ENCODE results near the gene RPS6KC1. TPM values are rescaled to one million over a fixed set of nuclear protein-coding genes. Genes with fewer than 3 reads are reported as not detected.

RPS6KC1 gene
- total and polyA plus RNA-seq, 5 experiments from 2014 or later = 5.1 to 15.6 (median 5.9) TPM

GRCh38 chr1:213060836-213061235 is 9.8 kb downstream of the RPS6KC1 start:
- H3K27me3 Mint-ChIP-seq = no peaks in the 10 kb centered on the region
- H3K4me3 Mint-ChIP-seq = no peak overlapping the region
- H3K9me3 Mint-ChIP-seq = peaks cover 0 to 3% (median 0%) of the 10 kb centered on the region in 9 donors
- peaks cover 0 to 10% (median 4%) of the 10 kb centered on the region in 3 donors for H3K36me3 Mint-ChIP-seq
- POLR2A ChIA-PET = interaction anchor here (0.5 to 0.7 kb wide), 2 partner anchors 80 to 1736 kb away, joined by 3 to 5 read pairs; no protein-coding TSS in a partner anchor
- ATAC-seq = no peak
- no peak overlapping the region for H3K27ac Mint-ChIP-seq
- peaks cover 0 to 23% (median 10%) of the 10 kb centered on the region in 4 donors for H3K4me1 Mint-ChIP-seq
- DNase-seq = no peak

- Mint-ChIP-seq H3K4me1 (peaks cover 0 to 20% (median 12%) of the 10 kb centered on the region in 4 donors), H3K27ac (peak overlapping the region in 1 of 10 donors; percentile 29), H3K27me3 (no peaks in the 10 kb centered on the region), H3K9me3 (peaks cover 0 to 3% (median 0%) of the 10 kb centered on the region in 9 donors), H3K36me3 (peaks cover 0 to 10% (median 4%) of the 10 kb centered on the region in 3 donors), H3K4me3 (no peak overlapping the region)
- DNase-seq (no peak), ATAC-seq (no peak)
- POLR2A ChIA-PET = interaction anchor here (0.5 to 0.7 kb wide), 2 partner anchors 79 to 1736 kb away, joined by 3 to 5 read pairs; no protein-coding TSS in a partner anchor
These were observed 10.2 kb downstream of the RPS6KC1 start for GRCh38 chr1:213061263-213061662.

- no peaks in the 10 kb centered on the region for H3K9me3 Mint-ChIP-seq
- peak overlapping the region in 1 of 10 donors; percentile 14 for H3K27ac Mint-ChIP-seq
- no peaks in the 10 kb centered on the region for H3K27me3 Mint-ChIP-seq
- no peak for DNase-seq
- H3K36me3 Mint-ChIP-seq = peaks cover 0 to 10% (median 4%) of the 10 kb centered on the region in 3 donors
- POLR2A ChIA-PET = no interaction called here
- H3K4me1 Mint-ChIP-seq = peaks cover 0 to 35% (median 15%) of the 10 kb centered on the region in 4 donors
- no peak overlapping the region for H3K4me3 Mint-ChIP-seq
- no peak for ATAC-seq
These were observed 14.8 kb downstream of the RPS6KC1 start for GRCh38 chr1:213065800-213066199.

GRCh38 chr1:213066363-213066762 is 15.3 kb downstream of the RPS6KC1 start:
- Mint-ChIP-seq H3K36me3 (peaks cover 0 to 6% (median 2%) of the 10 kb centered on the region in 3 donors), H3K9me3 (no peaks in the 10 kb centered on the region), H3K4me3 (no peak overlapping the region), H3K4me1 (peaks cover 0 to 33% (median 13%) of the 10 kb centered on the region in 4 donors), H3K27ac (no peak overlapping the region), H3K27me3 (no peaks in the 10 kb centered on the region)
- POLR2A ChIA-PET = no interaction called here
- ATAC-seq = no peak
- no peak for DNase-seq

- no peak overlapping the region for H3K27ac Mint-ChIP-seq
- H3K27me3 Mint-ChIP-seq = no peaks in the 10 kb centered on the region
- H3K4me1 Mint-ChIP-seq = peaks cover 0 to 36% (median 14%) of the 10 kb centered on the region in 4 donors
- H3K4me3 Mint-ChIP-seq = no peak overlapping the region
- H3K9me3 Mint-ChIP-seq = no peaks in the 10 kb centered on the region
- H3K36me3 Mint-ChIP-seq = peaks cover 0 to 7% (median 2%) of the 10 kb centered on the region in 3 donors
- ATAC-seq (no peak), DNase-seq (no peak)
- POLR2A ChIA-PET = no interaction called here
These were observed 16.3 kb downstream of the RPS6KC1 start for GRCh38 chr1:213067352-213067751.

GRCh38 chr1:213070406-213070805 is 19.4 kb downstream of the RPS6KC1 start:
- no peaks in the 10 kb centered on the region for H3K9me3 Mint-ChIP-seq
- no peak overlapping the region for H3K4me3 Mint-ChIP-seq
- ATAC-seq (no peak), DNase-seq (no peak)
- peaks cover 0 to 15% (median 6%) of the 10 kb centered on the region in 3 donors for H3K36me3 Mint-ChIP-seq
- POLR2A ChIA-PET = no interaction called here
- no peak overlapping the region for H3K27ac Mint-ChIP-seq
- peaks cover 0 to 39% (median 12%) of the 10 kb centered on the region in 4 donors for H3K4me1 Mint-ChIP-seq
- H3K27me3 Mint-ChIP-seq = no peaks in the 10 kb centered on the region

- Mint-ChIP-seq H3K27ac (peak overlapping the region in 1 of 10 donors; percentile 28), H3K4me3 (no peak overlapping the region), H3K27me3 (no peaks in the 10 kb centered on the region), H3K4me1 (peaks cover 0 to 18% (median 5%) of the 10 kb centered on the region in 4 donors), H3K36me3 (peaks cover 0 to 34% (median 6%) of the 10 kb centered on the region in 3 donors), H3K9me3 (no peaks in the 10 kb centered on the region)
- POLR2A ChIA-PET = no interaction called here
- DNase-seq = no peak
- ATAC-seq = no peak
These were observed 24.7 kb downstream of the RPS6KC1 start for GRCh38 chr1:213075725-213076124.

- ATAC-seq = no peak
- POLR2A ChIA-PET = no interaction called here
- peaks cover 29 to 69% (median 47%) of the 10 kb centered on the region in 3 donors for H3K36me3 Mint-ChIP-seq
- H3K27me3 Mint-ChIP-seq = no peaks in the 10 kb centered on the region
- peaks cover 0 to 18% (median 4%) of the 10 kb centered on the region in 4 donors for H3K4me1 Mint-ChIP-seq
- peak overlapping the region in 3 of 10 donors; percentile 2 to 60 (median 9) for H3K27ac Mint-ChIP-seq
- H3K4me3 Mint-ChIP-seq = no peak overlapping the region
- no peak for DNase-seq
- no peaks in the 10 kb centered on the region for H3K9me3 Mint-ChIP-seq
These were observed 31.5 kb downstream of the RPS6KC1 start for GRCh38 chr1:213082420-213083111.

- no peaks in the 10 kb centered on the region for H3K27me3 Mint-ChIP-seq
- ATAC-seq = no peak
- H3K27ac Mint-ChIP-seq = no peak overlapping the region
- H3K4me1 Mint-ChIP-seq = peaks cover 0 to 18% (median 4%) of the 10 kb centered on the region in 4 donors
- peaks cover 34 to 71% (median 52%) of the 10 kb centered on the region in 3 donors for H3K36me3 Mint-ChIP-seq
- no peak overlapping the region for H3K4me3 Mint-ChIP-seq
- DNase-seq = no peak
- H3K9me3 Mint-ChIP-seq = no peaks in the 10 kb centered on the region
- POLR2A ChIA-PET = no interaction called here
These were observed 32.0 kb downstream of the RPS6KC1 start for GRCh38 chr1:213083112-213083445.

GRCh38 chr1:213087911-213088310 is 36.9 kb downstream of the RPS6KC1 start:
- POLR2A ChIA-PET = no interaction called here
- Mint-ChIP-seq H3K4me1 (peaks cover 0 to 14% (median 2%) of the 10 kb centered on the region in 4 donors), H3K4me3 (no peak overlapping the region), H3K27ac (peak overlapping the region in 1 of 10 donors; percentile 23), H3K27me3 (no peaks in the 10 kb centered on the region), H3K9me3 (no peaks in the 10 kb centered on the region), H3K36me3 (peaks cover 34 to 67% (median 56%) of the 10 kb centered on the region in 3 donors)
- no peak for DNase-seq
- ATAC-seq = no peak

- POLR2A ChIA-PET = no interaction called here
- H3K27ac Mint-ChIP-seq = peak overlapping the region in 1 of 10 donors; percentile 53
These were observed 39.1 kb downstream of the RPS6KC1 start for GRCh38 chr1:213089924-213090677.

GRCh38 chr1:213094446-213094845 is 43.4 kb downstream of the RPS6KC1 start:
- Mint-ChIP-seq H3K4me3 (no peak overlapping the region), H3K4me1 (peaks cover 0 to 8% (median 3%) of the 10 kb centered on the region in 4 donors), H3K27ac (peak overlapping the region in 1 of 10 donors; percentile 36), H3K36me3 (peaks cover 9 to 51% (median 48%) of the 10 kb centered on the region in 3 donors), H3K27me3 (no peaks in the 10 kb centered on the region), H3K9me3 (no peaks in the 10 kb centered on the region)
- DNase-seq (no peak), ATAC-seq (no peak)
- POLR2A ChIA-PET = no interaction called here

More at GRCh38 chr1:213089924-213090677, 39.1 kb downstream of the RPS6KC1 start:
- H3K9me3 Mint-ChIP-seq = no peaks in the 10 kb centered on the region
- DNase-seq (no peak), ATAC-seq (no peak)
- peaks cover 21 to 63% (median 52%) of the 10 kb centered on the region in 3 donors for H3K36me3 Mint-ChIP-seq
- no peaks in the 10 kb centered on the region for H3K27me3 Mint-ChIP-seq
- peaks cover 0 to 8% (median 2%) of the 10 kb centered on the region in 4 donors for H3K4me1 Mint-ChIP-seq
- no peak overlapping the region for H3K4me3 Mint-ChIP-seq

GRCh38 chr1:213095467-213095866 is 44.4 kb downstream of the RPS6KC1 start:
- peaks cover 0 to 2% (median 0%) of the 10 kb centered on the region in 4 donors for H3K4me1 Mint-ChIP-seq
- peaks cover 4 to 53% (median 46%) of the 10 kb centered on the region in 3 donors for H3K36me3 Mint-ChIP-seq
- DNase-seq (no peak), ATAC-seq (no peak)
- peaks cover 0 to 2% (median 0%) of the 10 kb centered on the region in 9 donors for H3K9me3 Mint-ChIP-seq
- no peaks in the 10 kb centered on the region for H3K27me3 Mint-ChIP-seq
- POLR2A ChIA-PET = no interaction called here
- H3K27ac Mint-ChIP-seq = no peak overlapping the region
- H3K4me3 Mint-ChIP-seq = no peak overlapping the region
